ENCODE data around the gene FADD. TPM values are rescaled to one million over a fixed set of nuclear protein-coding genes. Genes with fewer than 3 reads are reported as not detected.

Gene FADD
- polyA plus RNA-seq, 2 of the 4 experiments (the other 2 are of a cell fraction): 30.2 to 59.1 TPM

GRCh38 chr11:70183483-70184176 lies 19.5 kb upstream of the FADD start:
- Histone ChIP-seq H3K4me3 (no peak overlapping the region), H3K27ac (no peak overlapping the region), H3K9me3 (no peaks in the 10 kb centered on the region), H3K4me2 (no peak overlapping the region), H3K4me1 (no peaks in the 10 kb centered on the region)
- CTCF ChIA-PET: interaction anchor here (0.6 to 7.0 kb wide), 9 partner anchors 8 to 498 kb away, joined by 3 to 29 read pairs (median 8); no protein-coding TSS in a partner anchor
- no peak for DNase-seq (ENCODE audit: low read depth in 1 of 2, low spot score in 1 of 2)
- no peak for TF ChIP-seq RNF2 (IDR thresholded peaks at IDR 0.05; ENCODE audit: borderline replicate concordance, low read depth)
- no peak for TF ChIP-seq MAFK (IDR thresholded peaks at IDR 0.05; ENCODE audit: partially characterized antibody)
- no peak for TF ChIP-seq NPAS2 (CRISPR knock-in tag; IDR thresholded peaks at IDR 0.05; ENCODE audit: borderline replicate concordance)
- no peak for TF ChIP-seq CHD4 (IDR thresholded peaks at IDR 0.05; ENCODE audit: borderline replicate concordance)
- TF ChIP-seq CBX2 (IDR thresholded peaks at IDR 0.05; ENCODE audit: borderline replicate concordance, low read depth): no peak
- no peak for TF ChIP-seq SREBF2 (IDR thresholded peaks at IDR 0.05)
- TF ChIP-seq ZC3H11A (IDR thresholded peaks at IDR 0.05): no peak
- TF ChIP-seq ESRRA (IDR thresholded peaks at IDR 0.05; ENCODE audit: borderline replicate concordance, low read length): no peak
- POLR2A ChIA-PET: no interaction called here
- no peak for FAIRE-seq
- no peak for ATAC-seq
- 52% methylated on average over 8 of the region's 11 CpGs for WGBS (ENCODE audit: missing lambda C conversion rate)

GRCh38 chr11:70184396-70184795 lies 18.7 kb upstream of the FADD start:
- CTCF ChIA-PET: interaction anchor here (0.5 to 7.0 kb wide), 8 partner anchors 10 to 499 kb away, joined by 3 to 29 read pairs (median 8); no protein-coding TSS in a partner anchor
- TF ChIP-seq JUNB (IDR thresholded peaks at IDR 0.05): no peak
- TF ChIP-seq ZC3H11A (IDR thresholded peaks at IDR 0.05): no peak
- no peak for TF ChIP-seq PHF8 (IDR thresholded peaks at IDR 0.05; ENCODE audit: borderline replicate concordance, low read depth)
- TF ChIP-seq USF2 (IDR thresholded peaks at IDR 0.05): no peak
- no peak for TF ChIP-seq ELK1 (IDR thresholded peaks at IDR 0.05; ENCODE audit: low read depth, low read length)
- no peak for TF ChIP-seq CEBPB (IDR thresholded peaks at IDR 0.05)
- no peak for TF ChIP-seq KDM5A (IDR thresholded peaks at IDR 0.05)
- TF ChIP-seq RAD21 (conservative IDR thresholded peaks at IDR 0.05 in 1 of 2, IDR thresholded peaks at IDR 0.05 in 1 of 2): no peak
- TF ChIP-seq FOXS1 (CRISPR knock-in tag; IDR thresholded peaks at IDR 0.05): no peak
- no peak for TF ChIP-seq TP53 (CRISPR knock-in tag; IDR thresholded peaks at IDR 0.05)
- no peak for TF ChIP-seq EHMT2 (IDR thresholded peaks at IDR 0.05; ENCODE audit: low read depth)
- no peak for TF ChIP-seq JUN (IDR thresholded peaks at IDR 0.05)
- TF ChIP-seq RNF2 (IDR thresholded peaks at IDR 0.05; ENCODE audit: borderline replicate concordance, low read depth): no peak
- no peak for TF ChIP-seq GATA3 (IDR thresholded peaks at IDR 0.05; ENCODE audit: borderline replicate concordance)
- no peak for TF ChIP-seq CHD4 (IDR thresholded peaks at IDR 0.05; ENCODE audit: borderline replicate concordance)
- TF ChIP-seq EP300 (IDR thresholded peaks at IDR 0.05): no peak
- no peak for TF ChIP-seq HOXB13 (CRISPR knock-in tag; IDR thresholded peaks at IDR 0.05; ENCODE audit: low read depth)
- no peak for TF ChIP-seq CBX8 (IDR thresholded peaks at IDR 0.05)
- no peak for TF ChIP-seq CHD2 (IDR thresholded peaks at IDR 0.05; ENCODE audit: low read length, partially characterized antibody)
- no peak for TF ChIP-seq RARB (CRISPR knock-in tag; IDR thresholded peaks at IDR 0.05)

More at GRCh38 chr11:70184396-70184795, 18.7 kb upstream of the FADD start:
- DNase-seq (ENCODE audit: low read depth in 1 of 2, low spot score in 1 of 2) (no peak), FAIRE-seq (no peak), ATAC-seq (no peak)
- Histone ChIP-seq H3K4me3 (no peak overlapping the region), H3K9me3 (no peaks in the 10 kb centered on the region), H3K4me2 (no peak overlapping the region), H3K4me1 (no peaks in the 10 kb centered on the region), H3K27ac (no peak overlapping the region)
- POLR2A ChIA-PET: no interaction called here
- WGBS (ENCODE audit: missing lambda C conversion rate): 78% methylated on average over 9 of the region's 9 CpGs

Measured in A549 (cell line).